Measurements from ENCODE around the gene DNASE1L1.

DNA sequence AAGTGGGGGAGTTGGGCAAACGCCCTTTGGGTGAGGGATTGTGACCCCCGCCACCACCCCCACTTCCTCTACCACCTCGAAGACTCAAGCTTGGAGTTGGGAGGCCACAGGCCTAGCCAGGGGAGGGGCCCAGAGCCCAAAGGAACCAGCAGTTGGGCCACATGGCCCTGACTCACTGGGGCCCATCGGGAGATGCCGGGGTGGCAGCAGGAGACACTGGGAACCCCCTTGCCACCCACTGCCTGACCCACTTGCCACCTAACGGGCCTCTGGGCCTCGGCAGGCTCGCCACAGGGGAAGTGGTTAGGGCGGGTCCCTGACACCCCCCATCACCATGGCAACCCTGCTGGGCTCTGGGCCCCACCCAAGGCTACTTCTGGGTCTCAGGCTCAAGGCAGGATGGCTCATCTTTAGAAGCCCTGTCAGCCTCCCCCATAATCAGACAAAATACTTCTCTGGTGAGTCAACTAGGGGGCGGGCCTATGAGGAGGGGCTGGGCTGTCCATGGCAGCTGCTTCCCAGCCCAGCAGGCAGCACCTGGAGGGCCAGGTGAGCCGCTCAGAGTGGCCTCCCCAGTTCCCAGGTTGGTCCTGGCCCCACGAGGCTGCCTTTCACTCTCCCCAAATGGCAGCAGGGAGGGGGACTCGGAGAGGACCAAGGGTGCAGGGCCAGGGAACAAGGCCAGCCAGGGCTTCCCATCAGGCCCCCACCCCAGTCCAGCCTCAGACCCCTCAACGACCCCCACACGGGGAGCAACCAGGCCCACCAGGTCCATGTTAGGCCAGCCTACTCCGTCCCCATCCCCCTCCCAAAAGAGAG, 40.2 kb downstream of the DNASE1L1 start:
- TF ChIP-seq CTCF (IDR thresholded peaks at IDR 0.05; ENCODE audit: low read depth, low read length, missing input control) (no peak), JUND (IDR thresholded peaks at IDR 0.05) (no peak), REST (IDR thresholded peaks at IDR 0.05) (no peak), TAF1 (conservative IDR thresholded peaks at IDR 0.05) (no peak), EGR1 (IDR thresholded peaks at IDR 0.05; ENCODE audit: low read depth in 2 of 2) (no peak), FOXA1 (IDR thresholded peaks at IDR 0.05) (no peak), HNF4G (IDR thresholded peaks at IDR 0.05) (no peak)
- TF ChIP-seq, protein P1, sequence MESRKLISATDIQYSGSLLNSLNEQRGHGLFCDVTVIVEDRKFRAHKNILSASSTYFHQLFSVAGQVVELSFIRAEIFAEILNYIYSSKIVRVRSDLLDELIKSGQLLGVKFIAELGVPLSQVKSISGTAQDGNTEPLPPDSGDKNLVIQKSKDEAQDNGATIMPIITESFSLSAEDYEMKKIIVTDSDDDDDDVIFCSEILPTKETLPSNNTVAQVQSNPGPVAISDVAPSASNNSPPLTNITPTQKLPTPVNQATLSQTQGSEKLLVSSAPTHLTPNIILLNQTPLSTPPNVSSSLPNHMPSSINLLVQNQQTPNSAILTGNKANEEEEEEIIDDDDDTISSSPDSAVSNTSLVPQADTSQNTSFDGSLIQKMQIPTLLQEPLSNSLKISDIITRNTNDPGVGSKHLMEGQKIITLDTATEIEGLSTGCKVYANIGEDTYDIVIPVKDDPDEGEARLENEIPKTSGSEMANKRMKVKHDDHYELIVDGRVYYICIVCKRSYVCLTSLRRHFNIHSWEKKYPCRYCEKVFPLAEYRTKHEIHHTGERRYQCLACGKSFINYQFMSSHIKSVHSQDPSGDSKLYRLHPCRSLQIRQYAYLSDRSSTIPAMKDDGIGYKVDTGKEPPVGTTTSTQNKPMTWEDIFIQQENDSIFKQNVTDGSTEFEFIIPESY (IDR thresholded peaks at IDR 0.05), result no peak
- TF ChIP-seq, protein P2, sequence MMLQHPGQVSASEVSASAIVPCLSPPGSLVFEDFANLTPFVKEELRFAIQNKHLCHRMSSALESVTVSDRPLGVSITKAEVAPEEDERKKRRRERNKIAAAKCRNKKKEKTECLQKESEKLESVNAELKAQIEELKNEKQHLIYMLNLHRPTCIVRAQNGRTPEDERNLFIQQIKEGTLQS (IDR thresholded peaks at IDR 0.05), result no peak
